Prostate gland (tissue), 2 donors: ENCODE data around the gene WDR20. TPM values are rescaled to one million over a fixed set of nuclear protein-coding genes. Genes with fewer than 3 reads are reported as not detected.
A peak's percentile ranks its signal among the peaks of the same experiment; 100 is the strongest.

Experiments
- DNase-seq: peaks from one replicate; pipeline ENCODE4 v3.0.0-alpha.2; 2019; ENCODE audit warnings: low spot score
- H3K27ac ChIP-seq, 2 donors: fragments of 200-600 bp; sonication (generic); 2 replicates each; pipeline ENCODE4 v1.5.1; 2017 to 2019
- H3K27me3 ChIP-seq: fragments of 200-600 bp; sonication (generic); replicated peaks from 2 replicates; pipeline ENCODE4 v1.5.1; 2019; ENCODE audit not compliant: insufficient read depth
- H3K36me3 ChIP-seq, 2 donors: fragments of 200-600 bp; sonication (generic); 1 replicate in 1 of 2; 2 replicates in 1 of 2; pipeline versions ENCODE4 v1.5.1 to v1.8.1; 2017 to 2019
- H3K4me1 ChIP-seq: fragments of 200-600 bp; sonication (generic); replicated peaks from 2 replicates; pipeline ENCODE4 v1.5.1; 2019
- H3K4me3 ChIP-seq, 2 donors: fragments of 200-600 bp; sonication (generic); 2 replicates each; pipeline ENCODE4 v1.5.1; 2017 to 2019
- H3K9me3 ChIP-seq: fragments of 200-600 bp; sonication (generic); 2 replicates; pipeline ENCODE4 v1.5.1; 2017
- POLR2A ChIP-seq: fragments of 450-650 bp; IDR thresholded peaks from one replicate; pipeline ENCODE4 v1.6.1; 2016; ENCODE audit warnings: antibody characterized with exemption, mild to moderate bottlenecking
- POLR2AphosphoS5 ChIP-seq: sonication (generic); formaldehyde crosslinking; IDR thresholded peaks from one replicate; pipeline ENCODE4 v1.6.1; 2017; ENCODE audit warnings: antibody characterized with exemption
- WGBS: methylation state at CpG from one replicate; pipeline ENCODE4 v1.1.5; 2018; 5-methylcytosine and 5-hydroxymethylcytosine counted together
- intact Hi-C: fragments of 100-400 bp; cut with DNase I; formaldehyde crosslinking; loops from one replicate; pipeline ENCODE4 v1.14.2; 2022
- total RNA-seq, 2 donors: library from RNA; depleted of rRNA; stranded (reverse); fragments of >200 nt; gene quantifications; one replicate each; pipeline ENCODE4 v1.1.0, GENCODE V29; 2016
- TF ChIP-seq, protein P1 (sequence below), 4 experiments: fragments of 200-600 bp in 2 of 4; fragments of 450-650 bp in 2 of 4; sonication (generic) in 2 of 4; IDR thresholded peaks; 1 replicate in 3 of 4; 2 replicates in 1 of 4; pipeline ENCODE4 v1.5.1; 2016 to 2019; ENCODE audit warnings: antibody characterized with exemption in 4 of 4, mild to moderate bottlenecking in 2 of 4, moderate library complexity in 2 of 4

The WDR20 gene
- total RNA-seq, 2 donors from 2014 or later: 36.6 to 38.6 TPM

DNA sequence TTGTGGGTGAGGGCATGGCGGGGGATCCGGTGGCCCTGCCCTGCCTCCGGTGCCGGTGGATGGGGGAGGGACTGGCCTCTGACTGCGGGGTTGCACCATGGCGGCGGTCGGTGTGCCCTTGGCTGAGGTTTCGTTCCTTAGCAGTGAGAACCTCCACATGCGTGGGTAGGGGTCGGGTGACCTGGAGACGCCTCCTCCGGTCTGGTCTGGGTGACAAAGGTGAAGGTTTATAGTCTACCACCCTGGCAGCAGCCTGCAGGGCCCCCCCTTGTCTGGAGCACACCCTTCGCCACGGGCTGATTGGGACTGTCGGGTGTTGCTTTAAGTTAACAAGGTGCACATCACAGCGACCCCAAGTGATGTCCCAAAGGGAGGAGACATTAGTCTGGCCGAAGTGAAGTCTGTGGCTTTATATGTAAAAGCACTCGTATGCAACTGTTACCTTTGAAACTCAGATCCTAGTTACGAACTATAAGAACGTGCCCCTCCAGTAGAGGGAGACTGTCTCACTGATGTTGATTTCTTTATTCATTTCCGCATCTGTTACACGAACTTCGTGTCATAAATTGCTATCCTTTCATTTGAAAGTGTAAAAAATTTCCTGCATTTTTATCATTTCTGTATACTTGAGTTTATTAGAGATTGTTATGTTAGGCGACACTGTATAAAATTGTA is 74.4 kb downstream of the WDR20 start:
- peaks cover 6% of the 10 kb centered on the region for H3K4me1 ChIP-seq
- no peak for TF ChIP-seq POLR2AphosphoS5
- no peak for TF ChIP-seq POLR2A
- TF ChIP-seq, protein P1, sequence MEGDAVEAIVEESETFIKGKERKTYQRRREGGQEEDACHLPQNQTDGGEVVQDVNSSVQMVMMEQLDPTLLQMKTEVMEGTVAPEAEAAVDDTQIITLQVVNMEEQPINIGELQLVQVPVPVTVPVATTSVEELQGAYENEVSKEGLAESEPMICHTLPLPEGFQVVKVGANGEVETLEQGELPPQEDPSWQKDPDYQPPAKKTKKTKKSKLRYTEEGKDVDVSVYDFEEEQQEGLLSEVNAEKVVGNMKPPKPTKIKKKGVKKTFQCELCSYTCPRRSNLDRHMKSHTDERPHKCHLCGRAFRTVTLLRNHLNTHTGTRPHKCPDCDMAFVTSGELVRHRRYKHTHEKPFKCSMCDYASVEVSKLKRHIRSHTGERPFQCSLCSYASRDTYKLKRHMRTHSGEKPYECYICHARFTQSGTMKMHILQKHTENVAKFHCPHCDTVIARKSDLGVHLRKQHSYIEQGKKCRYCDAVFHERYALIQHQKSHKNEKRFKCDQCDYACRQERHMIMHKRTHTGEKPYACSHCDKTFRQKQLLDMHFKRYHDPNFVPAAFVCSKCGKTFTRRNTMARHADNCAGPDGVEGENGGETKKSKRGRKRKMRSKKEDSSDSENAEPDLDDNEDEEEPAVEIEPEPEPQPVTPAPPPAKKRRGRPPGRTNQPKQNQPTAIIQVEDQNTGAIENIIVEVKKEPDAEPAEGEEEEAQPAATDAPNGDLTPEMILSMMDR (IDR thresholded peaks at IDR 0.05): no peak
- intact Hi-C loops: no loop called here
- no peaks in the 10 kb centered on the region for H3K9me3 ChIP-seq
- WGBS: 96% methylated on average over 25 of the region's 25 CpGs
- no peaks in the 10 kb centered on the region for H3K27me3 ChIP-seq
- DNase-seq: no peak
- no peak overlapping the region for H3K4me3 ChIP-seq
- H3K27ac ChIP-seq: no peak overlapping the region
- H3K36me3 ChIP-seq: no peaks in the 10 kb centered on the region

- no peaks in the 10 kb centered on the region for H3K36me3 ChIP-seq
- H3K9me3 ChIP-seq: no peaks in the 10 kb centered on the region
- peak overlapping the region in 1 of 2 donors; percentile 23 for H3K27ac ChIP-seq
- no peak overlapping the region for H3K4me3 ChIP-seq
- DNase-seq: peak; percentile 72
- TF ChIP-seq, protein P1 (IDR thresholded peaks at IDR 0.05): no peak
- TF ChIP-seq POLR2AphosphoS5 (peak; percentile 75), POLR2A (no peak)
- H3K27me3 ChIP-seq: no peaks in the 10 kb centered on the region
- 11% methylated on average over 12 of the region's 12 CpGs for WGBS
- H3K4me1 ChIP-seq: peaks cover 6% of the 10 kb centered on the region
- intact Hi-C loops: no loop called here
These were observed 75.4 kb downstream of the WDR20 start for GRCh38 chr14:102215071-102215470.

DNA sequence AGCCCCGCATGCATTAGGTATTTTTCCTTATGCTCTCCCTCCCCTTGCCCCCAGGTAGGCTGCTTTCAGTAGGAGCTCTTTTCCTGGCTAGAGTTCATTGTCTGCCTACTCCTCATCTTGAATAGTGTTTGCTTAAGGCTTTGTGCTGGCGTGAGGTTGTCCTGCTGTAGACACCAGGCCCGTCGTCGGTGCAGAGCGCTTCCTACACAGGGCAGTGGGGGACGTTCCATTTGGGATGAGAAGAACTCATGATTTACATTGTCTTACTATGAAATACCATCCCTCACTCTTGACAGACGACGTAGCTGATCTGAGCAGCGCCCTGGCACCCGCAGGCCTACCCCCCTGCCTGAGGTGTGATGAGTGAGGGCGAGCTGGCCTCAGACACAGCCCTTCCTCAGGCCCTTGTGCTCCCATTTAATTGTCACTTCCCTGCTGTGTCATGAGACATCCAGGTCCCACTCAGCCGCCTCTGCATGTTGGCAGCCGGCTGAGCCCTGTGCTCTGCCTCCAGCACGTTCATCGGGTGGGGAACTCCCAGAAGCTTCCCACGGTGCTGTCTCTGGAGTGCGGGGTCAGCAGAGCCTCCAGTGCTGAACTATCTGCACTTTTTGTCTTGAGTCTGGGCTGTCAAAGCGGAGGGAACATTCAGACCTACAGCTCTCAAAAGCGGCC is 76.0 kb downstream of the WDR20 start:
- WGBS: 56% methylated on average over 19 of the region's 20 CpGs
- H3K4me1 ChIP-seq: peaks cover 6% of the 10 kb centered on the region
- DNase-seq: no peak
- H3K27ac ChIP-seq: peak overlapping the region in 1 of 2 donors; percentile 23
- no peak for TF ChIP-seq POLR2A
- TF ChIP-seq POLR2AphosphoS5: no peak
- TF ChIP-seq, protein P1 (IDR thresholded peaks at IDR 0.05): no peak
- intact Hi-C loops: no loop called here
- H3K9me3 ChIP-seq: no peaks in the 10 kb centered on the region
- H3K4me3 ChIP-seq: no peak overlapping the region
- H3K27me3 ChIP-seq: no peaks in the 10 kb centered on the region
- no peaks in the 10 kb centered on the region for H3K36me3 ChIP-seq

- H3K4me3 ChIP-seq: no peak overlapping the region
- no peaks in the 10 kb centered on the region for H3K9me3 ChIP-seq
- H3K27ac ChIP-seq: no peak overlapping the region
- WGBS: 92% methylated on average over 10 of the region's 10 CpGs
- TF ChIP-seq, protein P1 (IDR thresholded peaks at IDR 0.05): no peak
- TF ChIP-seq POLR2A (no peak), POLR2AphosphoS5 (no peak)
- intact Hi-C loops: no loop called here
- peaks cover 6% of the 10 kb centered on the region for H3K4me1 ChIP-seq
- H3K27me3 ChIP-seq: no peaks in the 10 kb centered on the region
- no peaks in the 10 kb centered on the region for H3K36me3 ChIP-seq
- no peak for DNase-seq
These were observed 77.7 kb downstream of the WDR20 start for GRCh38 chr14:102217399-102217798.
